Stomach (tissue), 9 donors: ENCODE results near the gene SYNPO2. TPM values are rescaled to one million over a fixed set of nuclear protein-coding genes. Genes with fewer than 3 reads are reported as not detected.

ENCODE experiments used
- DNase-seq, 2 donors: peaks; one replicate each; pipeline versions ENCODE4 v3.0.0 to v3.0.0-alpha.2; 2013 to 2019
- H3K27ac ChIP-seq, 5 donors: fragments of 200-600 bp in 4 of 5; sonication (generic) in 4 of 5; one replicate each; pipeline ENCODE4 v1.5.1; 2013 to 2019; ENCODE audit warnings: mild to moderate bottlenecking in 1 of 5, moderate library complexity in 1 of 5
- H3K27me3 ChIP-seq, 3 donors: fragments of 200-600 bp; sonication (generic); one replicate each; pipeline ENCODE4 v1.5.1; 2017 to 2019; ENCODE audit warnings: mixed run types in 1 of 3
- H3K36me3 ChIP-seq, 4 donors: fragments of 200-600 bp; sonication (generic); 1 replicate in 3 of 4; 2 replicates in 1 of 4; pipeline ENCODE4 v1.5.1; 2016 to 2019
- H3K4me1 ChIP-seq, 4 donors: fragments of 200-600 bp; sonication (generic); one replicate each; pipeline ENCODE4 v1.5.1; 2016 to 2019
- H3K4me3 ChIP-seq, 4 donors: fragments of 200-600 bp; sonication (generic) in 3 of 4; one replicate each; pipeline ENCODE4 v1.5.1; 2016 to 2019; ENCODE audit warnings: mild to moderate bottlenecking in 1 of 4
- H3K9me3 ChIP-seq, 4 donors: fragments of 200-600 bp; sonication (generic); one replicate each; pipeline ENCODE4 v1.5.1; 2016 to 2019
- EP300 ChIP-seq: sonication (generic); formaldehyde crosslinking; IDR thresholded peaks from one replicate; pipeline ENCODE4 v1.6.1; 2017; ENCODE audit warnings: antibody characterized with exemption
- POLR2A ChIP-seq, 4 donors: fragments of 450-650 bp; IDR thresholded peaks; one replicate each; pipeline ENCODE4 v1.6.1; 2016; ENCODE audit warnings: antibody characterized with exemption in 4 of 4, control low read depth in 2 of 4, mild to moderate bottlenecking in 1 of 4, moderate library complexity in 1 of 4
- POLR2AphosphoS5 ChIP-seq, 3 donors: sonication (generic); formaldehyde crosslinking; IDR thresholded peaks; one replicate each; pipeline ENCODE4 v1.6.1; 2016; ENCODE audit warnings: antibody characterized with exemption in 3 of 3
- WGBS, 5 donors: extraction: QIAGEN DNeasy Blood & Tissue Kit in 3 of 5; methylation state at CpG; one replicate each; pipeline versions ENCODE4 v1.1.5 to v1.1.7; 2013 to 2018; 5-methylcytosine and 5-hydroxymethylcytosine counted together
- intact Hi-C: fragments of 100-400 bp; cut with DNase I; formaldehyde crosslinking; loops from one replicate; pipeline ENCODE4 v1.15.1; 2023; ENCODE audit warnings: low total_unique reads
- polyA plus RNA-seq, 3 donors: library from polyadenylated mRNA; stranded (reverse); fragments of 200-250 nt; gene quantifications; one replicate each; pipeline ENCODE4 v1.2.3, GENCODE V29; 2013
- total RNA-seq, 5 donors: library from RNA; depleted of rRNA; stranded (reverse); fragments of >200 nt; gene quantifications; one replicate each; pipeline versions ENCODE4 v1.1.0 to v1.2.3, GENCODE V29; 2014 to 2016
- TF ChIP-seq, protein P1 (sequence below), 7 experiments: fragments of 450-650 bp in 4 of 7; fragments of 200-600 bp in 3 of 7; sonication (generic) in 3 of 7; IDR thresholded peaks; one replicate each; pipeline ENCODE4 v1.5.1; 2016 to 2019; ENCODE audit warnings: antibody characterized with exemption in 7 of 7, control low read depth in 2 of 7, mild to moderate bottlenecking in 1 of 7
- donor health status: healthy with polysubstance abuse.
- donor health status: Bipolar disorder and iron deficiency.
- donor health status: healthy.

Gene SYNPO2
- total and polyA plus RNA-seq, 8 donors = 24.8 to 644 (median 150) TPM

DNA sequence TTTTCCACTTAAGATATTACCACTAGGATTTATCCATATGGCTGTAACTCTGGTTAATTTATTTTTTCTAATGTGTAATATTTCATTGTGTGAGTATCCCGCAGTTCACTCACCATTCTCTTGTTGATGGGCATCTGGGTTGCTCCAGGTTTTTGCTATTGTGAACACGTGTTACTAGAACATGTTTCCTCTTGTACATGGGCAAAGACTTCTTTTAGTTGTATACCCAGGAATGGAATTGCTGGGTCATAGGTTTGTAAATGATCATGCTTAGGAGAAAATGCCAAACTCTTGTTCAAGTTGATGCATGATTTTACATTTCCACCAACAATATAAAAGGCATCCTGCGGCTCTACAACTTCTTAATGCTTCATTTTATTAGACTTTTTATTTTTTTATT lies 26.8 kb downstream of the SYNPO2 start:
- TF ChIP-seq, protein P1, sequence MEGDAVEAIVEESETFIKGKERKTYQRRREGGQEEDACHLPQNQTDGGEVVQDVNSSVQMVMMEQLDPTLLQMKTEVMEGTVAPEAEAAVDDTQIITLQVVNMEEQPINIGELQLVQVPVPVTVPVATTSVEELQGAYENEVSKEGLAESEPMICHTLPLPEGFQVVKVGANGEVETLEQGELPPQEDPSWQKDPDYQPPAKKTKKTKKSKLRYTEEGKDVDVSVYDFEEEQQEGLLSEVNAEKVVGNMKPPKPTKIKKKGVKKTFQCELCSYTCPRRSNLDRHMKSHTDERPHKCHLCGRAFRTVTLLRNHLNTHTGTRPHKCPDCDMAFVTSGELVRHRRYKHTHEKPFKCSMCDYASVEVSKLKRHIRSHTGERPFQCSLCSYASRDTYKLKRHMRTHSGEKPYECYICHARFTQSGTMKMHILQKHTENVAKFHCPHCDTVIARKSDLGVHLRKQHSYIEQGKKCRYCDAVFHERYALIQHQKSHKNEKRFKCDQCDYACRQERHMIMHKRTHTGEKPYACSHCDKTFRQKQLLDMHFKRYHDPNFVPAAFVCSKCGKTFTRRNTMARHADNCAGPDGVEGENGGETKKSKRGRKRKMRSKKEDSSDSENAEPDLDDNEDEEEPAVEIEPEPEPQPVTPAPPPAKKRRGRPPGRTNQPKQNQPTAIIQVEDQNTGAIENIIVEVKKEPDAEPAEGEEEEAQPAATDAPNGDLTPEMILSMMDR (IDR thresholded peaks at IDR 0.05) = no peak
- no peak for TF ChIP-seq POLR2A (IDR thresholded peaks at IDR 0.05)
- no peak for TF ChIP-seq EP300
- TF ChIP-seq POLR2AphosphoS5 (IDR thresholded peaks at IDR 0.05) = no peak

DNA sequence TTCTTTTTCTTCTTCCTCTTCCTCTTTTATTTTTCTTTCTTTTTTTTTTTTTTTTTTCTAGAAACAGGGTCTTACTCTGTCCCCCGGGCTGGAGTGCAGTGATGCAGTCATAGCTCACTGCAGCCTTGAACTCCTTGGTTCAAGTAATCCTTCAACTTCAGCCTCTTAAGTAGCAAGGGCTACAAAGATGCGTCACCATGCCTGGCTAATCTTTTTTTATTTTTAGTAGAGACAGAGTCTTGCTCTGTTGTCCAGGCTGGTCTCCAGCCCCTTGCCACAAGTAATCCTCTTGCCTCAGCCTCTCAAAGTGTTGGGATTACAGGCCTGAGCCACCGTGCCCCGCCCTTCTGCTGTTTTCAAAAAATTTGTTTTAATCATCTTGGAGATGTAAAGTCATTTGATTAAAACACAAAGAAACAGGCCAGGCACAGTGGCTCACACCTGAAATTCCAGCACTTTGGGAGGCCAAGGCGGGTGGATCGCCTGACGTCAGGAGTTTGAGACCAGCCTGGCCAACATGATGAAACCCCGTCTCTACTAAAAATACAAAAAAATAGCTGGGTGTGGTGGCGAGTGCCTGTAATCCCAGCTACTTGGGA lies 28.1 kb downstream of the SYNPO2 start:
- no peaks in the 10 kb centered on the region for H3K36me3 ChIP-seq
- TF ChIP-seq, protein P1 (IDR thresholded peaks at IDR 0.05) = no peak
- TF ChIP-seq EP300 (no peak), POLR2AphosphoS5 (IDR thresholded peaks at IDR 0.05) (no peak), POLR2A (IDR thresholded peaks at IDR 0.05) (no peak)
- no peaks in the 10 kb centered on the region for H3K27me3 ChIP-seq
- peak overlapping the region in 4 of 5 donors; percentile 30 to 80 (median 46) for H3K27ac ChIP-seq
- no peaks in the 10 kb centered on the region for H3K9me3 ChIP-seq
- intact Hi-C loops = no loop called here
- peaks cover 0 to 31% (median 9%) of the 10 kb centered on the region in 4 donors for H3K4me1 ChIP-seq
- no peak for DNase-seq
- no peak overlapping the region for H3K4me3 ChIP-seq
- 85 to 94% (median 90%) methylated on average over 9 of the region's 9 CpGs for WGBS, 5 donors

More for the DNA sequence above, 26.8 kb downstream of the SYNPO2 start:
- no peaks in the 10 kb centered on the region for H3K9me3 ChIP-seq
- no peaks in the 10 kb centered on the region for H3K27me3 ChIP-seq
- intact Hi-C loops = no loop called here
- peak overlapping the region in 1 of 5 donors; percentile 65 for H3K27ac ChIP-seq
- H3K36me3 ChIP-seq = no peaks in the 10 kb centered on the region
- 84 to 95% (median 89%) methylated on average over 3 of the region's 3 CpGs for WGBS, 5 donors
- no peak for DNase-seq
- H3K4me3 ChIP-seq = no peak overlapping the region
- peaks cover 0 to 39% (median 10%) of the 10 kb centered on the region in 4 donors for H3K4me1 ChIP-seq

DNA sequence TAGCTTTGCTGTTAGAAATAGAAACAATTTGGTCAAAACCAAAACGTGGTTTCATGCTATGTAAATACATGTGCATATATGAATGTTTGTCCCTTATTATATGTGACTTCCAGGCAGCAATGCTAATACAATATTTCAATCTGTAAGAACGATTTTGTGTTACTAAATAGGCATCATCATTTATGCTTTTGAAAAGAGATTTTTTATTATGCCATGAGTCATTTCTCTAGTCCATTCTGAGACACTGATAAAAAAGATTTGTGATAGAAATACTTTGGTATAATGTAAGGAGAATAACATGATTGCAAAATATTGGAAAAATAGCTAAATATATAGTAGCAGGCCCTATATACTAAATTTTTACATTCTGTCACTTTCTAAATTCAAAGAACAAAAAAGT lies 28.9 kb downstream of the SYNPO2 start:
- peak overlapping the region in 4 of 5 donors; percentile 42 to 80 (median 58) for H3K27ac ChIP-seq
- H3K4me1 ChIP-seq = peaks cover 0 to 33% (median 9%) of the 10 kb centered on the region in 4 donors
- intact Hi-C loops = no loop called here
- no peak for DNase-seq
- 36 to 50% (median 43%) methylated on average over 2 of the region's 2 CpGs for WGBS, 5 donors
- no peak overlapping the region for H3K4me3 ChIP-seq
- H3K27me3 ChIP-seq = no peaks in the 10 kb centered on the region
- H3K9me3 ChIP-seq = no peaks in the 10 kb centered on the region
- no peaks in the 10 kb centered on the region for H3K36me3 ChIP-seq
- TF ChIP-seq POLR2AphosphoS5 (IDR thresholded peaks at IDR 0.05) (no peak), POLR2A (IDR thresholded peaks at IDR 0.05) (no peak), EP300 (no peak)
- TF ChIP-seq, protein P1 (IDR thresholded peaks at IDR 0.05) = no peak

DNA sequence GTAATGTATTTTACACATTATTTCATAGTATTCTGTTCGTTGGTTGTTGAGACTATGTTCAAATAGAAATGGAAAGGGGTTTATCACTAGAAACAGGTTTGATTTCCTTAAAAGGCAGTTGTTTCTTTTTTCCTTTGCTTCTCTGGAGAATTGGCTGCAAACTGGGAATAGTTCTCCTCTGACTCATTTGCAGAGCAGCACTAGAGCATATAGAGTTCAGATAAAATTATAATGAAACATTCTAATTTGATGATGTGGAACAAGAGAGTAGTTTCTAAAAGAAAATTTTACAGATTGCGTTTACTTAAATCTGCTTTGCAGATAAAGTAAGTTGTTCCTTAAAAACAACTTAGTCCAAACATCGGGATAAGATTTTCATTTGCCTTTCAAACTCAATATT lies 29.7 kb downstream of the SYNPO2 start:
- no peaks in the 10 kb centered on the region for H3K27me3 ChIP-seq
- no peaks in the 10 kb centered on the region for H3K36me3 ChIP-seq
- DNase-seq = peak in 1 of 2 donors; percentile 81
- H3K4me1 ChIP-seq = peaks cover 0 to 33% (median 9%) of the 10 kb centered on the region in 4 donors
- intact Hi-C loops = no loop called here
- H3K9me3 ChIP-seq = no peaks in the 10 kb centered on the region
- WGBS, 5 donors = 22 to 34% (median 26%) methylated on average over 3 of the region's 3 CpGs
- peak overlapping the region in 4 of 5 donors; percentile 54 to 80 (median 58) for H3K27ac ChIP-seq
- TF ChIP-seq POLR2A (IDR thresholded peaks at IDR 0.05) = no peak
- TF ChIP-seq, protein P1 (IDR thresholded peaks at IDR 0.05) = no peak
- TF ChIP-seq EP300 = no peak
- no peak for TF ChIP-seq POLR2AphosphoS5 (IDR thresholded peaks at IDR 0.05)
- no peak overlapping the region for H3K4me3 ChIP-seq
